GM13976 (cell line): ENCODE results near the gene OGA.
A peak's percentile ranks its signal among the peaks of the same experiment; 100 is the strongest.

Source experiments
- DNase-seq: peaks from one replicate; pipeline ENCODE4 v3.0.0; 2012; ENCODE audit warnings: low spot score
- in situ Hi-C: fragments of 300-500 bp; cut with MboI; formaldehyde crosslinking; loops from one replicate; pipeline ENCODE4 v1.12.0; 2022; ENCODE audit warnings: low sequenced_read_pairs, mixed read lengths, inconsistent platforms; ENCODE audit not compliant: unreplicated experiment
- TF ChIP-seq, protein P1 (sequence below): IDR thresholded peaks from 2 replicates; pipeline ENCODE4 v1.5.1; 2012; ENCODE audit warnings: borderline replicate concordance, mild to moderate bottlenecking; ENCODE audit not compliant: insufficient read depth; ENCODE audit errors: extremely low read depth, missing control alignments, control extremely low read depth

OGA gene

GRCh38 chr10:101773923-101774588 lies 44.2 kb downstream of the OGA start:
- TF ChIP-seq, protein P1, sequence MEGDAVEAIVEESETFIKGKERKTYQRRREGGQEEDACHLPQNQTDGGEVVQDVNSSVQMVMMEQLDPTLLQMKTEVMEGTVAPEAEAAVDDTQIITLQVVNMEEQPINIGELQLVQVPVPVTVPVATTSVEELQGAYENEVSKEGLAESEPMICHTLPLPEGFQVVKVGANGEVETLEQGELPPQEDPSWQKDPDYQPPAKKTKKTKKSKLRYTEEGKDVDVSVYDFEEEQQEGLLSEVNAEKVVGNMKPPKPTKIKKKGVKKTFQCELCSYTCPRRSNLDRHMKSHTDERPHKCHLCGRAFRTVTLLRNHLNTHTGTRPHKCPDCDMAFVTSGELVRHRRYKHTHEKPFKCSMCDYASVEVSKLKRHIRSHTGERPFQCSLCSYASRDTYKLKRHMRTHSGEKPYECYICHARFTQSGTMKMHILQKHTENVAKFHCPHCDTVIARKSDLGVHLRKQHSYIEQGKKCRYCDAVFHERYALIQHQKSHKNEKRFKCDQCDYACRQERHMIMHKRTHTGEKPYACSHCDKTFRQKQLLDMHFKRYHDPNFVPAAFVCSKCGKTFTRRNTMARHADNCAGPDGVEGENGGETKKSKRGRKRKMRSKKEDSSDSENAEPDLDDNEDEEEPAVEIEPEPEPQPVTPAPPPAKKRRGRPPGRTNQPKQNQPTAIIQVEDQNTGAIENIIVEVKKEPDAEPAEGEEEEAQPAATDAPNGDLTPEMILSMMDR = no peak
- in situ Hi-C loops = no loop called here
- DNase-seq = peak; percentile 25

GRCh38 chr10:101772895-101773761 lies 45.1 kb downstream of the OGA start:
- in situ Hi-C loops = no loop called here
- TF ChIP-seq, protein P1 = no peak
- DNase-seq = peak; percentile 39

GRCh38 chr10:101772017-101772894 lies 46.0 kb downstream of the OGA start:
- DNase-seq = no peak
- TF ChIP-seq, protein P1 = no peak
- in situ Hi-C loops = no loop called here

- DNase-seq = peak; percentile 37
- TF ChIP-seq, protein P1 = no peak
- in situ Hi-C loops = no loop called here
These were observed 46.9 kb downstream of the OGA start for GRCh38 chr10:101771380-101771779.

DNA sequence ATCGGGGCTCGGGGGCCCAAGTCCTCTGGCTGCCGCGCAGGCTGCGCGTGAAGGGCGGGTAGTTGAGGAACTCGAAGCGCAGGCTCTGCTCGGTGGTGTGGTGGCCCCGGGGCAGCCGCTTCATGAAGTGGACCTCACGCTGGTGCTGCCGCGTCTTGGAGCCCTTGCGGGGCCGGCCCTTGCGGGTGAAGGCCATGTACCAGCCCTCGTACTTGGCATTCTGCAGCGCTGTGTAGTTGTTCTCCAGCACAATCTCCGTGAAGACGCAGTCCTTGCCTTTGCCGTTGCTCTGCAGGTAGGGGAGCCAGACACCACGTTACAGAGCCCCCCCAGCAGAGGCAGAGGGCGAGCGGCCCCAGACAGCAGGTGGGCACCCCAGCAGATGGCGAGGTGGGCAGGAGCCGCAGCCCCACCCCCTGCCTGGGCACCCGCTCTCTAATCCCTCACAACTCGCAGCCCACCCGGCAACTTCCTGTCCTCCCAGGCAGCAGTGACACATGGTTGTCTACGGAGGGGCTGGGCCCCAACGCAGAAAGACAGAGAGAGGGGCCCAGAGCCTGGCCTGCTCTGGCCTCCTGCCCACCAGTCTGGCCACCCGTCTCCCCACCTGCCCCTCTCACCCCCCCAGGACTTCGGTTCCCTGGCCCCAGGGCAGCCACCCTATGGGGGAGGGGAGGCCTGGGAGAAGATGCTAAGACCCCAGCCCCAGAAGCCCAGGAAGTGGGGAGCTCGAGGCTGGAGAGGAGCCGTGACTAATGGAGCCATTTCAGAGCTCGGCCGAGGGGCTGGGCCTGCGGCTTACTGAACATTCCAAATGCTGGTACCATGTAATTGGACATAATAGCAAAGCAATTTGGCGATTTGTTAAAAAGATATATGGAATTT lies 47.7 kb downstream of the OGA start:
- in situ Hi-C loops = no loop called here
- no peak for DNase-seq
- TF ChIP-seq, protein P1 = no peak
